Activated naive CD4-positive, alpha-beta T cell treated with Interleukin-2 at 50 U/mL for 16 hours (primary cell): ENCODE measurements around the gene DDR2.
"Not testable (repeated sequence)": the region's sequence is repeated elsewhere in the genome, so short reads cannot be mapped to it uniquely, and the experiment has no call there.

ENCODE experiments used
- DNase-seq: peaks from one replicate; pipeline ENCODE4 v3.0.0-alpha.2; 2020

Gene DDR2

DNA sequence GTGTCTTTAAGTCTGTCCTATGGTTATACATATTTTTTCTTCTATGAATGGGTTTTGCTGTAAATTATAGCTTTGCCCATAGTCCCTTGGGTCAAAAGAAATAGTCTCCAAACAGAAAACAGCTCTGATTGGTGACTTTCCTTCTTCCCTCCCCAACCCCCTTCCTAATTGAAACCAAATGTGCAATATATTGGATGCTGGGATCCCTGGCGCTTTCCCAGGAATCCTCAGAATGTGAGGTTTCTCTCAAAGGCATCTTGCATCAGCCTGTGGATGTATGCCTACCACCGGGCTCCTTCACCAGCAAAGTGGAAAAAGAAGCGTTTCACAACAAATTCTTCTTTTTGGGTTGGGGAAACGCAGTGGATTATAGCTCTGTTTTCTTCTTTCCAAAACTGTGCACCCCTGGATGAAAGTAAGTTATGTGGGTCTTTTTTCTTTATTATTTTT lies at the start of gene DDR2:
DDR2 (plus strand) TSS at position 248 of the 450 bp plus-strand sequence. CDS start 86,600 bp downstream, outside the sequence.
- no peak for DNase-seq

GRCh38 chr1:162582901-162583300 lies 49.4 kb upstream of the DDR2 start:
- not testable (repeated sequence) for DNase-seq

- not testable (repeated sequence) for DNase-seq
Measured at GRCh38 chr1:162585101-162585500, 47.2 kb upstream of the DDR2 start.

GRCh38 chr1:162587347-162587746 lies 44.9 kb upstream of the DDR2 start:
- no peak for DNase-seq

- no peak for DNase-seq
Measured at GRCh38 chr1:162587761-162588260, 44.5 kb upstream of the DDR2 start.

DNA sequence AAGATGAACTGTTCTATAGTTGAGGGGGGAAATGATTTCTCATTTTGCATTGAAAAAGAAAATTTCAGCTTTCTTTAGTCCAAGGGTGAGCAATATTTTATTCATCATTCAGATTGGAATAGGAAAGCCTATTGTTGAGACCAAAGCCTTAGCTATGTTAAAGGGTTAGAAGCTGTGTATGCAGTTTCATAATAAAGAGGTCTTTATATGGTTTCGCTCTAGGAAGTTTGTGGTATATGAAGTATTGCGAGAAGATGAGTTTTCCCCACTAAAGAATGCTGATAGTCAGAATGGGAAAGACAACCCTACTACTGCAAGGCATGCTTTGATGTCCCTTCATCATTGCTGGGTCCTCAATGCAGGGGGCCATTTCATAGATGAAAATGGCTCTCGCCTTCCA lies 42.2 kb upstream of the DDR2 start:
- no peak for DNase-seq

- DNase-seq = no peak
Measured at GRCh38 chr1:162590686-162591085, 41.6 kb upstream of the DDR2 start.

DNA sequence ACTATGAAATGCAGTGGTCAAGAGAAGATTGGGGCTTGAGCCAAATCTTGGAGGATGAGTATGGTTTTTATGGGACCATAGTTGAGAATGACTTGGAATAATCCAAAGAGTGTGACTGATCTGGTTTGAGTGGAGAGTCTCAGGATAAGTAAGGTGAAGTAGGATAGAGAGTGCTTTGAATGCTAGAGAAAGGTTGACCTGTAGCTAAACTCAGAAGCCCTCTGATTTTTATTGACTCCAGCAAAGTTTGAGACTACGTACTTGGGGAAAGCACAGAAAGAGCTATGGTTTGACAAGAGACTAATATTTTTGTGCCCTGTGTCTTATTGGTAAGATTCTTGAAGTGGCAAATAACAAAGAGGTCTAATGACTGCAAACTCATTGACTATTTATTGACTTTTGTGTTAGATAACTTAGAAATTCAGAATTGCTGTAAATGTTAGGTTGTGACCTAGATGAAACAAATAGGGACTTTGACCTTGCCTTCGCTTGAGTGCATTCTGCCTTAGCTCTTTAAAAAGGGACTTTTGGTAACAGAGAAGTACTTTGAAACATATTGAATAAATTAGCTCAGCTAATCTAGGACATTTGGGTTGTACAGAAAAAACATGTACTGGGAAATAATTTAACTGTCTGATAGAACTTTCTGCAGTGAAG lies 35.6 kb upstream of the DDR2 start:
- no peak for DNase-seq

DNA sequence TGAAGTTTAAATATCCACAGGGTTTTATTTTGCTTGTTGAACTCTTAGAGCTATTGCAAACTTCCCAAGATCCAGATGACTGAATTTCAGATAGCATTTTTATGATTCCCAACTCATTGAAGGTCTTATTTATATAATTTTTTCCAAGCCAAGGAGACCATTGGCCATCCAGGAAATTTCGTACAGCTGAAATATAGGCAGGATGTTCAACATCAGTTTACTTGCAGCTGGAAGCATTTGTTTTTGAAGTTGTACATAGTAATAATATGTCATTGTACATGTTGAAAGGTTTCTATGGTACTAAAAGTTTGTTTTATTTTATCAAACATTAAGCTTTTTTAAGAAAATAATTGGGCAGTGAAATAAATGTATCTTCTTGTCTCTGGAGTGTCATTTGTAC lies 32.8 kb upstream of the DDR2 start:
- no peak for DNase-seq

DNA sequence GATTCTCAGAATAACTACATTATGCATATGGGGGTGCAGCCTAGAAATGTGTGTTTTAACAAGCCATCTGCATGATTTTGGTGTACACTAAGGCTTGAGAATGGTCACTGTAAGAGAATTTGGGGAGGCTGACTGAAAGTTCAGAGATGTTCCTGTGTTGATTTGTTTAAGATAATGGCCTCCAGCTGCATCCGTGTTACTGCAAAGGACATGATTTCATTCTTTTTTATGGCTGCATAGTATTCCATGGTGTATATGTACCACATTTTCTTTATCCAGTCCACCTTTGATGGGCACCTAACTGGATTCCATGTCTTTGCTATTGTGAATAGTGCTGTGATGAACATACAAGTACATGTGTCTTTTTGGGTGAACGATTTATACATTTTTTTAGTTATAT lies 29.1 kb upstream of the DDR2 start:
- not testable (repeated sequence) for DNase-seq

DNA sequence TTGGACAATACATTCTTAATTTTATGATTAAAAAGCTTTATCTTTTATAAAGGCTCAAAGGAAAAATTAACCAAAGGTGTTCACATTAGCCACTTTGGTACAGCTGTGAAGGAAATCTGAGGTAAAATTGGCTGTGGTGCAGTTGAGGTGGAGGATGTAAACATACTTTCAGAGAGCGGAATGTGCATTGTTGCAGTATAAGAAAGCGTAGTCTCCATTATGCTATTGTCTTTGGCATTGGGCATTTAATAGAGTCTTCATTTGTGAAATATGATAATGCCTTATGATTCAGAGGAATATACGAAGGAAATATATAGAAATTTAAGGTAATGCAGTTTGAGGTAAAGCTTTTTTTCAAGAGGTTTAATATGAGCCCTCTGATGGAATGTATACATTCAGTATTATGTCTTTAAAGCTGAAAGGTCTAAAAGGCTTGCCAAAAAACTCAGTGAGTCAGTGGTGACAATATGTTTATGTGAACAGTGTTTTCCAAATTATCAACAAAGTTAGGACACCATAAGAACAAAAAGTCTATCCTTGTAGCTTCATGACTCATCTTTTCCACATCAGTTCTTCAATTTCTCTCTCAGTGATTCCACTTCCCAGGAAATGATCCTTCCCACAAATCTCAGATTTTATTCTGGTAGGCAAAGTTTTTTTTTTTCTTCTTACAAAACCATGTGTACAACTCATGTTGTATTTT lies 26.9 kb upstream of the DDR2 start:
- DNase-seq = no peak

- DNase-seq = no peak
Measured at GRCh38 chr1:162609306-162609705, 23.0 kb upstream of the DDR2 start.

DNA sequence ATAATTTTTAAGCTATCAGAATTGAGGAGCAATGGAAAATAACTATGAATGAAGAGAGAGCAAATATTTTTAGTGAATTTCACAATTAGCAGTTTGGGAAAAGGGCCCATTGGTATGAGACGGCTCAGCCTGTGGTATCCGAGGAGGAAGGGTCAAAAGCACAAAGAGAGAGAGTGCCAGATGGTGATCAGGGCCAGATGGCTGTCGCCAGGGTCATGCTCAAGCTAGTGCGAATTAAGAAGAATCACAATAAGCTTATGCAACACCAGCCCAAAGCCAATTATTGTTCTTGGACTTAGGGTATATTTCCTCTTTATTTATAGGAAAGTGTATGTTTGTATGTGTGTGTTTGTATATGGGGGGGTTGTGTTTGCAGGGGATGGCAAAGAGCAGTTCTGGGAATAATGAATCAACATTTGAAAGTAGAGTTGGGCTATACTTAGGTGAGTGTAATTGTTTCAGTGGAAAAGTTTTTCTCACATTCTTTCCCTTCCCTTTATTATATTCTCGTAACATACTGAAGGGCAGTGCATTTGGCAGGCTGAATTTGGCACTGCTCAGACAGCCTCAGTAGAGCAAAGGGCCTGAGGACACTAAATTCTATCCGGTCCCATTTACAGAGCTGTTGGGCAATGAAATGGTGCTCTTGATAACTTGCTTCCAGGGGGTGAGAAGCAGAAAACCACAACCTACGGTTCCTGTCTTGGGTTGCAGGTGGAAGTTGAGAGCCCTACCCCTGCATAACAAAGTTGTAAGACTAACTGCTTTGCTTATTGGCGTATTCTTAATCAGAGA lies 19.5 kb upstream of the DDR2 start:
- no peak for DNase-seq

DNA sequence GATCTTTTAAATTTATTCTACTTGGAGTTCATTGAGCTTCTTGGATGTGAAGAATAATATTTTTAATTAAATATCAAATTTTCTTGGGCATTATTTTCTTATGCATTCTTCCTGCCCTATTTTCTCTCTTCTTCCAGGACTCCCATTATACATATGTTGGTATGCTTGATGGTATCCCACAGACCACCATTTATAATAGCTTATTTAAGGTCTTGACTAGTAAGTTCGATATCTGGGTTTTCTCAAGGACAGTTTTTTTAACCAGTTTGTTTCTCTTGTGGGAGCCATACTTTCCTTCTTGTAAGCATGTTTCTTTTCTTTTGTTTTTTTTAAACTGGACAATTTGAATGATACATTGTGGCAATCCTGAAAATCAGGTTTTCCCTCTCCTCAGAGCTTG lies 15.4 kb upstream of the DDR2 start:
- DNase-seq = no peak

GRCh38 chr1:162617513-162617912 lies 14.8 kb upstream of the DDR2 start:
- DNase-seq = no peak

DNA sequence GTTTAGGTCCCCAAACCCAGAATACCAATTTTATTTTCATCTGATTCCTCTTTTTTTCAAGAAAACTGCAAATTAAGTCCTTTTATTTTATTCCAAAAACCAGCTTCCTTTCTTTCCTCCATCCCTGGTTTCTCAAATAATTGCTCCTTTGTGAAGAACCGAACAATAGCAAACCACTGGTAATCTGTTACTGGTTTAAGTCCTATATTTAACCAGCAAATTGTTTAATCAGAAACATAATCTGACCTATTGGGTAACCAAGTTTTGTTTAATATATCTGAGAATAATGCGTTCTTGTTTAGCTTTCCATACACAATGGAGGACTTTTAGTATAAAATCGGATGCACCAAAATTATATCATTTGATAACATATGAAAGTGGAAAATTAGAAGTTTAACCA lies 13.2 kb upstream of the DDR2 start:
- DNase-seq = no peak

DNA sequence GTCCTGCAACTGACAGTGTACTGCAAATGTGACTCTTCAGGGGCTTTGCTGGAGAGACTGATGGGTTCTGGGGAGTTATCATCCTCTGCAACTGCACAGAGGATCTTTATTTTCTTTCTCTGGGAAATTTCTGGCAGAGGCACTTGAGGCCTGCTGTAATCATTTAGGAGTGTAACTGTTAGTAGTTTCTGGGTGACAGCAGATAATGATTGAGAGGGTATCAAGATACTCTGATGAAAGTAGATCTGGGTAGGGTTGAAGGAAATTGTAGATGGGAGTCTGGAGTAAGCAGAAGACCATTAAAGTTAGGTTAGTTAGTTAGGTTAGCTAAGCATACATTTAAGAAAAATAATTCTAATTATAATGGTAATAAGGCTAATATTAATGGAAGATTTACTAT lies 11.0 kb upstream of the DDR2 start:
- DNase-seq = no peak

DNA sequence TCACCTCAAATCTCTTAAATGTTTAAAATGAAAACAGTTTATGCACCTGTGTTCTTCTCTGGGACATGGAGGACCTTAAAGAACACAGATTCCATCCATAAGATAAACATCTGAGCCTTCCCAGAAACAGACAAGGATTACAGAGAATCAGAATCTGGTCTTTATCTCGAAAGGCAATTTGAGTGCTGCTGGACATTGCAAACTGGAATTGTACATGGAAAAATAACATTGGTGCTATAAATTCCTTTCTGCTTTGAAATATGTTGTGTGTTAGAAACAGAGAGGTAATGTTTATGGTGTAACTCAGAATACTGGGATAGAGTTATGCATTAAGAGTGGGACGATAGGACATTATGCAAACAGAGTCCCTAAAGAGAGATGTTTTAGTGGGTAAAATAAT lies 6.6 kb upstream of the DDR2 start:
- no peak for DNase-seq

DNA sequence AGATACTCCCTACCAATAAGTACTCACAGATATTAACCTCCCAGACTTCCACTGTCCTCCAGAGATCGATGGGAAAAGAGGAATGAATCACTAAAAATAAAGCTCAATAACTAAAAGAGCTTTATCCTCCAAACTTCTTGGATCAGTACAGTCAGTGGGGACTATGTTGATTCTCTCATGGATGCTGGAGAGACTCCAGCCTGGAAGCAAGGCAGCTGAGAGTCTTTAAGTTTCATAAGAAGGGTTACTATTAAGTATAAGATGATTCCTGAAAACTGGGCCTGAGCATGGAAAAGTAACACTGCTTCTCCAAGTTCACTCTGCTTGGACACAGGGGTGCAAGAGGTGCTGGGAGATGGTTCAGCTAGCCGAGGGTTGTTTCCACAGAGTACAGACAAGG lies 6.2 kb upstream of the DDR2 start:
- DNase-seq = no peak

DNA sequence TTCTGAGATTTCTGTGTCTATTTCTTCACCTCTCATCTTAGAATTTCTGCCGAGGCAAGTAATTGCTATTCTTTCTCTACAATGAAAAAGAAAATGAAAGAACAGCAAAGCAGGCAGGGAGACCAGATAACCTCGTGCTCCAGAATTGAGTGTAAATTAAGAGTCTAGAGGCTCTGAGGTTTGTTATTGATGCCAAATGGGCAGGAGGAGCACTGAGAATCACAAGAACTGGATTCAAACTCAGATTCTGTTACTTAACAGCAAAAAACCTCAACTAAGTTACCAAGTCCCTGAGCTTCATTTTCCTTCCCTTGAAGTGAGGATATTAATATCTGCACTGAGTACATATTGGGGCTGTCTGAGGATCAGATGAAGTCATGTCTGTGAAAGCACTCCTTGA lies 5.5 kb upstream of the DDR2 start:
- no peak for DNase-seq

DNA sequence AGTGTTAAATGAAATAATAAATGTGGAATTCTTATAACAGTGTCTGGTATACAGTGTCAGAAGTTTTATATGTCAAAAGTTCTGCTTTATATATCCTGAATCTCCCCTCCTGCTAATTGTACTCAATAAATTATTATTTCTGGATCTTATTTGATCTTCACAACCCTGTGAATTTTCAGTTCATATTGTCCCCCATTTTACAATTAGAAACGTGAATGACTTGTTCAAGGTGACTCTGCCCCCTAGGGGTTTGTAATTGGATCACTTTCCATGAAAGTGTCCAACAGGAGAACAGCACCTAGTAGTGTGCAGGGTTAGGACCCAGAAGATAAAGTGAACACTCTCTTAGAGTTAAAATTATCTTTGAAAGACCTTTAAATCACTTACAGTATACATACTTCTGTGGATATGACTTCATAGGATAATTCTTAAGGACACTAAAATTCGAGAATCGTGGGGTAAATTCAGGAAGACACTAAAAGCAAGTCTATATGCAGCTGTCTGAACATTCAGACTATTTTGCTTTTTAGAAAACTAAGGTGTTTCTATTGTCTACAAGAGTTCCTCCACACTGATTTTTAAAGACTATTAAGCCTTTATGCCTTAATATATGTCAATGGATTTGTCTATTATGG lies 4.5 kb upstream of the DDR2 start:
- DNase-seq = no peak

GRCh38 chr1:162629077-162629627 lies 3.1 kb upstream of the DDR2 start:
- no peak for DNase-seq

DNA sequence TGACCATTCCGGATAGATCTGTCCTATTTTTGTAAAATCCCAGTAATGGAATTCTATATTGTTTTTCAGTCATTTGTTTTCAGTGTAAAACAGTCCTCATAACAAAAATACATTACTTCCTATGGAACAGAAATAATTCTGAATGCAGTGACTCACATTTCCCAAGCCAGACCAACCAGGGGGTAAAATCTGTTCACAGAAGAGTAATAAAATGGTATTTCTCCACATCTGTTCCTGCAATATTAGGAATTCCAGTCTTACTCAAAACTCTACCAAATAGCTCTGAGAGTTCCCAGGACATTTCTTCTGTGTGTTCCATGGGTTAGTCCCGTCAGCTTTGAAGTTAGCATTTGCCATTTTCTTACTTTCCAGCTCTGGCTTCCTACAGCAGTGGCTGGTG lies 2.6 kb upstream of the DDR2 start:
- DNase-seq = no peak
